ENCODE results near the gene RNPEPL1. TPM values are rescaled to one million over a fixed set of nuclear protein-coding genes. Genes with fewer than 3 reads are reported as not detected.

Gene RNPEPL1
- total RNA-seq, 1 experiment from 2014 or later = 25.8 TPM

- Histone ChIP-seq H3K27ac (ENCODE audit: low read length) (no peak overlapping the region), H4K20me1 (ENCODE audit: low read length) (peaks cover 8% of the 10 kb centered on the region; the same call in 1 of the 2 replicates), H3K4me1 (ENCODE audit: insufficient read depth, low read length) (peaks cover 24% of the 10 kb centered on the region), H3K36me3 (ENCODE audit: low read depth, low read length) (no peaks in the 10 kb centered on the region), H3K9me2 (replicated peaks; ENCODE audit: low read length) (no peaks in the 10 kb centered on the region), H3K9ac (ENCODE audit: low read length) (no peak overlapping the region), H3K9me3 (ENCODE audit: low read length) (no peaks in the 10 kb centered on the region), H3K4me3 (ENCODE audit: low read length) (peak overlapping the region; percentile 93), H3K79me2 (ENCODE audit: low read length) (peaks cover 87% of the 10 kb centered on the region), H3K27me3 (ENCODE audit: low read length) (no peaks in the 10 kb centered on the region), H3F3A (ENCODE audit: low read length, unreplicated experiment) (no peaks in the 10 kb centered on the region), H2AFZ (ENCODE audit: low read length) (no peak overlapping the region), H3K4me2 (ENCODE audit: low read length) (peak overlapping the region; percentile 96)
- TF ChIP-seq EZH2 (IDR thresholded peaks at IDR 0.05; ENCODE audit: low read length, unreplicated experiment) = no peak
- TF ChIP-seq, protein P1, sequence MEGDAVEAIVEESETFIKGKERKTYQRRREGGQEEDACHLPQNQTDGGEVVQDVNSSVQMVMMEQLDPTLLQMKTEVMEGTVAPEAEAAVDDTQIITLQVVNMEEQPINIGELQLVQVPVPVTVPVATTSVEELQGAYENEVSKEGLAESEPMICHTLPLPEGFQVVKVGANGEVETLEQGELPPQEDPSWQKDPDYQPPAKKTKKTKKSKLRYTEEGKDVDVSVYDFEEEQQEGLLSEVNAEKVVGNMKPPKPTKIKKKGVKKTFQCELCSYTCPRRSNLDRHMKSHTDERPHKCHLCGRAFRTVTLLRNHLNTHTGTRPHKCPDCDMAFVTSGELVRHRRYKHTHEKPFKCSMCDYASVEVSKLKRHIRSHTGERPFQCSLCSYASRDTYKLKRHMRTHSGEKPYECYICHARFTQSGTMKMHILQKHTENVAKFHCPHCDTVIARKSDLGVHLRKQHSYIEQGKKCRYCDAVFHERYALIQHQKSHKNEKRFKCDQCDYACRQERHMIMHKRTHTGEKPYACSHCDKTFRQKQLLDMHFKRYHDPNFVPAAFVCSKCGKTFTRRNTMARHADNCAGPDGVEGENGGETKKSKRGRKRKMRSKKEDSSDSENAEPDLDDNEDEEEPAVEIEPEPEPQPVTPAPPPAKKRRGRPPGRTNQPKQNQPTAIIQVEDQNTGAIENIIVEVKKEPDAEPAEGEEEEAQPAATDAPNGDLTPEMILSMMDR (conservative IDR thresholded peaks at IDR 0.05; ENCODE audit: low read depth, low read length) = no peak
- no peak for TF ChIP-seq EZH2phosphoT487 (IDR thresholded peaks at IDR 0.05; ENCODE audit: borderline replicate concordance, low read length)
- ATAC-seq (no peak), DNase-seq (no peak)
- CTCF ChIA-PET = no interaction called here
- no TSS peak for BruUV-seq (replicated peaks)
- intact Hi-C loops (cut with micrococcal nuclease) = no loop called here
- POLR2A ChIA-PET (ENCODE audit: unreplicated experiment) = interaction anchor here (0.6 kb wide), 1 partner anchor 18 kb away, joined by 4 read pairs; no protein-coding TSS in a partner anchor
Measured at GRCh38 chr2:240588006-240588655, 19.8 kb downstream of the RNPEPL1 start.

GRCh38 chr2:240588669-240589068 lies 20.4 kb downstream of the RNPEPL1 start:
- CTCF ChIA-PET = no interaction called here
- ATAC-seq = no peak

GRCh38 chr2:240589375-240589774 lies 21.1 kb downstream of the RNPEPL1 start:
- ATAC-seq = no peak

More at GRCh38 chr2:240588669-240589068, 20.4 kb downstream of the RNPEPL1 start:
- H3K79me2 ChIP-seq (ENCODE audit: low read length) = peaks cover 81% of the 10 kb centered on the region
- TF ChIP-seq EZH2phosphoT487 (IDR thresholded peaks at IDR 0.05; ENCODE audit: borderline replicate concordance, low read length) = no peak
- TF ChIP-seq EZH2 (IDR thresholded peaks at IDR 0.05; ENCODE audit: low read length, unreplicated experiment) = no peak
- no peak overlapping the region for H3K4me3 ChIP-seq (ENCODE audit: low read length)
- no peaks in the 10 kb centered on the region for H3K9me3 ChIP-seq (ENCODE audit: low read length)
- no peak overlapping the region for H3K27ac ChIP-seq (ENCODE audit: low read length)
- no peaks in the 10 kb centered on the region for H3K27me3 ChIP-seq (ENCODE audit: low read length)
- no peak overlapping the region for H2AFZ ChIP-seq (ENCODE audit: low read length)
- H4K20me1 ChIP-seq (ENCODE audit: low read length) = peaks cover 8% of the 10 kb centered on the region; the same call in 1 of the 2 replicates
- POLR2A ChIA-PET (ENCODE audit: unreplicated experiment) = interaction anchor here (0.6 kb wide), 1 partner anchor 17 kb away, joined by 4 read pairs; no protein-coding TSS in a partner anchor
- H3K4me1 ChIP-seq (ENCODE audit: insufficient read depth, low read length) = peaks cover 21% of the 10 kb centered on the region
- H3K9me2 ChIP-seq (replicated peaks; ENCODE audit: low read length) = no peaks in the 10 kb centered on the region
- intact Hi-C loops (cut with micrococcal nuclease) = no loop called here
- no peak overlapping the region for H3K9ac ChIP-seq (ENCODE audit: low read length)
- H3K36me3 ChIP-seq (ENCODE audit: low read depth, low read length) = no peaks in the 10 kb centered on the region
- H3K4me2 ChIP-seq (ENCODE audit: low read length) = peak overlapping the region; percentile 96
- no TSS peak for BruUV-seq (replicated peaks)
- no peaks in the 10 kb centered on the region for H3F3A ChIP-seq (ENCODE audit: low read length, unreplicated experiment)
- no peak for DNase-seq

More at GRCh38 chr2:240589375-240589774, 21.1 kb downstream of the RNPEPL1 start:
- H3K27ac ChIP-seq (ENCODE audit: low read length) = no peak overlapping the region
- peaks cover 8% of the 10 kb centered on the region; the same call in 1 of the 2 replicates for H4K20me1 ChIP-seq (ENCODE audit: low read length)
- no peaks in the 10 kb centered on the region for H3K36me3 ChIP-seq (ENCODE audit: low read depth, low read length)
- no TSS peak for BruUV-seq (replicated peaks)
- H3K9me2 ChIP-seq (replicated peaks; ENCODE audit: low read length) = no peaks in the 10 kb centered on the region
- peaks cover 21% of the 10 kb centered on the region for H3K4me1 ChIP-seq (ENCODE audit: insufficient read depth, low read length)
- no peaks in the 10 kb centered on the region for H3K27me3 ChIP-seq (ENCODE audit: low read length)
- peaks cover 75% of the 10 kb centered on the region for H3K79me2 ChIP-seq (ENCODE audit: low read length)
- ChIA-PET POLR2A (ENCODE audit: unreplicated experiment) (no interaction called here), CTCF (no interaction called here)
- intact Hi-C loops (cut with micrococcal nuclease) = no loop called here
- no peak overlapping the region for H3K9ac ChIP-seq (ENCODE audit: low read length)
- H2AFZ ChIP-seq (ENCODE audit: low read length) = no peak overlapping the region
- H3F3A ChIP-seq (ENCODE audit: low read length, unreplicated experiment) = no peaks in the 10 kb centered on the region
- TF ChIP-seq EZH2phosphoT487 (IDR thresholded peaks at IDR 0.05; ENCODE audit: borderline replicate concordance, low read length) (no peak), EZH2 (IDR thresholded peaks at IDR 0.05; ENCODE audit: low read length, unreplicated experiment) (no peak)
- TF ChIP-seq, protein P1 (conservative IDR thresholded peaks at IDR 0.05; ENCODE audit: low read depth, low read length) = no peak
- no peaks in the 10 kb centered on the region for H3K9me3 ChIP-seq (ENCODE audit: low read length)
- no peak for DNase-seq
- no peak overlapping the region for H3K4me3 ChIP-seq (ENCODE audit: low read length)
- no peak overlapping the region for H3K4me2 ChIP-seq (ENCODE audit: low read length)

Data from PC-3 (cell line).